ENCODE data around the gene PANK4. TPM values are rescaled to one million over a fixed set of nuclear protein-coding genes. Genes with fewer than 3 reads are reported as not detected.

PANK4 gene
- total RNA-seq, 1 experiment from 2014 or later: 27.0 TPM

DNA sequence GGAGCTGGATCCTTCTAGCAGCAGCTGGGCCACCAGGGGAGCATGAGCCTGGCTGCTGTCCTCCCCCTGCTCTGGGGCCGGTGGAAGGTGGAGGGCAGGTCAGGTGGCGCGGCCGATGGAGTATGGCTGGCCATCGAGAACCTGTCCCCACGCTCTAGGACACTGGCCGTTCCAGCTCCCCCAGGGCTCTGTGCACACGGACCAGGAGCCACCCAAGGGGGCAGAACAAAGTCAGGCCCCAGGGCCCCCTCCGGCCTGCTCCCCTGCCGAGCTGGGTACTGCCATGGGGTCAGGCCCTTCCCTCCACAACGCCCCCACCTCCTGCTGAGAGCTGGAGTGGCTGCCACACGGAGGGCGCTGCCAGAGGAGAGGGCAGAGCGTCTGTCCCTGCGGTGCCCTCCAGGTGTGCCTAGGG, 54.8 kb downstream of the PANK4 start:
- no TSS peak for BruUV-seq (replicated peaks)
- CTCF ChIA-PET: no interaction called here

GRCh38 chr1:2471159-2471471, 55.3 kb downstream of the PANK4 start:
- ChIA-PET CTCF (no interaction called here), POLR2A (no interaction called here)
- no peaks in the 10 kb centered on the region for H3K36me3 Mint-ChIP-seq (ENCODE audit: insufficient read depth, unreplicated experiment)
- BruUV-seq (replicated peaks): no TSS peak
- H3K4me3 Mint-ChIP-seq (ENCODE audit: unreplicated experiment): no peak overlapping the region
- no peak for DNase-seq
- no peaks in the 10 kb centered on the region for H3K9me3 Mint-ChIP-seq (ENCODE audit: unreplicated experiment)
- H3K27me3 Mint-ChIP-seq (ENCODE audit: insufficient read depth, unreplicated experiment): no peaks in the 10 kb centered on the region
- Histone ChIP-seq H3K4me3 (ENCODE audit: low read depth, low read length) (no peak overlapping the region), H3K27me3 (replicated peaks; ENCODE audit: control insufficient read depth, insufficient read depth, low read length) (no peaks in the 10 kb centered on the region; the same call in 1 of the 2 replicates), H3K9me3 (no peaks in the 10 kb centered on the region), H3K4me1 (no peaks in the 10 kb centered on the region), H3K36me3 (ENCODE audit: control insufficient read depth, insufficient read depth, low read length) (no peaks in the 10 kb centered on the region)
- H3K4me1 Mint-ChIP-seq (ENCODE audit: low read depth, unreplicated experiment): no peaks in the 10 kb centered on the region
- intact Hi-C loops (cut with micrococcal nuclease; ENCODE audit: unreplicated experiment): no loop called here
- H3K27ac Mint-ChIP-seq (ENCODE audit: unreplicated experiment): no peak overlapping the region
- no peak for TF ChIP-seq CTCF (IDR thresholded peaks at IDR 0.05; ENCODE audit: insufficient read depth in 1 of 2, low read depth in 1 of 2, low read length in 1 of 2, severe bottlenecking in 1 of 2, unreplicated experiment in 1 of 2)

More for the DNA sequence above, 54.8 kb downstream of the PANK4 start:
- no peaks in the 10 kb centered on the region for H3K4me1 Mint-ChIP-seq (ENCODE audit: low read depth, unreplicated experiment)
- Histone ChIP-seq H3K9me3 (no peaks in the 10 kb centered on the region), H3K27me3 (replicated peaks; ENCODE audit: control insufficient read depth, insufficient read depth, low read length) (no peaks in the 10 kb centered on the region; the same call in 1 of the 2 replicates), H3K4me1 (no peaks in the 10 kb centered on the region), H3K4me3 (ENCODE audit: low read depth, low read length) (no peak overlapping the region), H3K36me3 (ENCODE audit: control insufficient read depth, insufficient read depth, low read length) (no peaks in the 10 kb centered on the region)
- H3K36me3 Mint-ChIP-seq (ENCODE audit: insufficient read depth, unreplicated experiment): no peaks in the 10 kb centered on the region
- no peak for DNase-seq
- TF ChIP-seq CTCF (IDR thresholded peaks at IDR 0.05; ENCODE audit: insufficient read depth in 1 of 2, low read depth in 1 of 2, low read length in 1 of 2, severe bottlenecking in 1 of 2, unreplicated experiment in 1 of 2): no peak
- H3K4me3 Mint-ChIP-seq (ENCODE audit: unreplicated experiment): no peak overlapping the region
- H3K9me3 Mint-ChIP-seq (ENCODE audit: unreplicated experiment): no peaks in the 10 kb centered on the region
- H3K27ac Mint-ChIP-seq (ENCODE audit: unreplicated experiment): no peak overlapping the region
- POLR2A ChIA-PET: no interaction called here
- H3K27me3 Mint-ChIP-seq (ENCODE audit: insufficient read depth, unreplicated experiment): no peaks in the 10 kb centered on the region
- intact Hi-C loops (cut with micrococcal nuclease; ENCODE audit: unreplicated experiment): no loop called here

DNA sequence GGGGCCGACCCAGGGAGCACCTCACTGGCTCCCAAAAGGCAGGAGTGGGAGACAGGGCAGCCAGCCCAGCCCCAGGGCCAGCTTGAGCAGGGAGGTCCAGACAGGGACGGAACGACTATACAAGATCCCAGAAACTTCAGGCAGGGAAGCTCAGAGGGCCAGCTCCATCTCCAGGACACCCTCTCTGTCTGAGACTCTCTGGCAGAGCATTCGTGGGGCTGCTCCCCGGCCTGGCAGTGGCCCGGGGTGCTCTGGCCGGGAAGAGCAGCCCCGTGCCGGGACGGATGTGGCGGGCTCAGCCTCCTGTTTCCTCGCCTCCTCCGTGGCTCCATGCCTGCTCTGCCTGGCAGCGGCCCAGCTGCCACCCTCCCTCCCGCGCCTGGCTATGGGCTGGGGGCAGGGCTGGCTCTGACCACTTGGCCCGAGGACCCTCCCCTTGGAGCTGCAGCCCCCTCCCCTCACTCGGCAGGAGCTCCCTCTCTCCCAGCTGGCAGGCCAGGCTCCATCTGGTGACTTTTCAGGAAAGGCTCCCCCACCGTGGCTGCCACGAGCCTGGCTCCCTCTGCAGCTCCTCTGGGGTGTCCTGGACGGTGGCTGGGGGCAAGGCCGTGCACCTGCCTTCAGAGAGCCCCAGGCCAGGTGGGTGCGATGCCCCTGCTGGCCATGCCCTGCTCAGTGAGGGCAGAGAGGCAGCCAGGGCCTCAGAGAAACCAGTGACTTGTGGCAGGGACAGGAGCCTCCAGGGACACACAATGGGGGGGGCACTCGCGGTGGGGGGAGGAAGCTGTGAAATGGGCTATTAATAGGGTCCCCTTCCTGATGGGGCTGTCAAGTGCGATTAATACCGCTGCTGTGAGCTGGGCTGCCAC, 55.9 kb downstream of the PANK4 start:
- no peaks in the 10 kb centered on the region for H3K4me1 ChIP-seq
- no peaks in the 10 kb centered on the region for H3K36me3 ChIP-seq (ENCODE audit: control insufficient read depth, insufficient read depth, low read length)
- POLR2A ChIA-PET: no interaction called here
- H3K9me3 Mint-ChIP-seq (ENCODE audit: unreplicated experiment): no peaks in the 10 kb centered on the region
- no peak overlapping the region for H3K4me3 Mint-ChIP-seq (ENCODE audit: unreplicated experiment)
- no peaks in the 10 kb centered on the region for H3K27me3 Mint-ChIP-seq (ENCODE audit: insufficient read depth, unreplicated experiment)
- no peak overlapping the region for H3K4me3 ChIP-seq (ENCODE audit: low read depth, low read length)
- H3K9me3 ChIP-seq: no peaks in the 10 kb centered on the region
- no peaks in the 10 kb centered on the region; the same call in 1 of the 2 replicates for H3K27me3 ChIP-seq (replicated peaks; ENCODE audit: control insufficient read depth, insufficient read depth, low read length)
- no TSS peak for BruUV-seq (replicated peaks)
- intact Hi-C loops (cut with micrococcal nuclease; ENCODE audit: unreplicated experiment): no loop called here
- H3K4me1 Mint-ChIP-seq (ENCODE audit: low read depth, unreplicated experiment): no peaks in the 10 kb centered on the region
- H3K36me3 Mint-ChIP-seq (ENCODE audit: insufficient read depth, unreplicated experiment): no peaks in the 10 kb centered on the region
- TF ChIP-seq CTCF (IDR thresholded peaks at IDR 0.05; ENCODE audit: insufficient read depth in 1 of 2, low read depth in 1 of 2, low read length in 1 of 2, severe bottlenecking in 1 of 2, unreplicated experiment in 1 of 2): no peak
- CTCF ChIA-PET: no interaction called here
- H3K27ac Mint-ChIP-seq (ENCODE audit: unreplicated experiment): no peak overlapping the region
- DNase-seq: no peak
